ENCODE measurements around the gene DCDC2B.

- TF ChIP-seq CTCF (IDR thresholded peaks at IDR 0.05) (no peak), POLR2A (IDR thresholded peaks at IDR 0.05) (no peak), EP300 (IDR thresholded peaks at IDR 0.05) (no peak)
Measured at GRCh38 chr1:32223683-32224082, 14.8 kb downstream of the DCDC2B start.

Measured in ovary (tissue), 3 donors.